ENCODE measurements around the gene RIPOR3.

- no peak for TF ChIP-seq EZH2 (IDR thresholded peaks at IDR 0.05; ENCODE audit: borderline replicate concordance, insufficient read depth, low read length, poor library complexity, severe bottlenecking)
- TF ChIP-seq EP300 (conservative IDR thresholded peaks at IDR 0.05; ENCODE audit: poor library complexity, severe bottlenecking), result no peak
Observed at GRCh38 chr20:50584687-50585086, 106.7 kb downstream of the RIPOR3 start.
